Neural cell (in vitro differentiated cells): ENCODE data around the gene AHRR.

Experiments used
- EP300 ChIP-seq: fragments of 450-650 bp; conservative IDR thresholded peaks from 2 replicates; pipeline ENCODE4 v1.6.1; 2014; ENCODE audit warnings: antibody characterized with exemption, mild to moderate bottlenecking, moderate library complexity; ENCODE audit not compliant: poor library complexity, severe bottlenecking
- EZH2 ChIP-seq: fragments of 200-600, 300-800 bp; shearing (Covaris generic), sonication (generic); IDR thresholded peaks from 2 replicates; pipeline ENCODE4 v1.6.1; 2014; ENCODE audit warnings: antibody characterized with exemption, low read length, borderline replicate concordance, mild to moderate bottlenecking; ENCODE audit not compliant: insufficient read depth, poor library complexity, severe bottlenecking
- RAD21 ChIP-seq: fragments of 450-650 bp; conservative IDR thresholded peaks from 2 replicates; pipeline ENCODE4 v1.6.1; 2014; ENCODE audit warnings: antibody characterized with exemption, mild to moderate bottlenecking, moderate library complexity
- TAF1 ChIP-seq: IDR thresholded peaks from 2 replicates; pipeline ENCODE4 v1.6.1; 2012; ENCODE audit warnings: low read depth
- TF ChIP-seq, protein P1 (sequence below): fragments of 450-650 bp; IDR thresholded peaks from 2 replicates; pipeline ENCODE4 v1.5.1; 2014; ENCODE audit warnings: antibody characterized with exemption, mild to moderate bottlenecking, moderate library complexity; ENCODE audit not compliant: poor library complexity, severe bottlenecking

DNA sequence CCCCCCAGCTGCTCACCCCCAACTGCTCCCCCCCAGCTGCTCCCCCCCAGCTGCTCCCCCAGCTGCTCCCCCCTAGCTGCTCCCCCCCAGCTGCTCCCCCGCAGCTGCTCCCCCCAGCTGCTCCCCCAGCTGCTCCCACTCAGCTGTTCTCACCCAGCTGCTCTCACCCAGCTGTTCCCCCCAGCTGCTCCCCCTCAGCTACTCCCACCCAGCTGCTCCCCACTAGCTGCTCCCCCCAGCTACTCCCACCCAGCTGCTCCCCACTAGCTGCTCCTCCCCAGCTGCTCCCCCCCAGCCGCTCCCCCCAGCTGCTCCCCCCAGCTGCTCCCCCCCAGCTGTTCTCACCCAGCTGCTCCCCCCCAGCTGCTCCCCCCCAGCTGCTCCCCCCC, 22.8 kb upstream of the AHRR start:
- TF ChIP-seq, protein P1, sequence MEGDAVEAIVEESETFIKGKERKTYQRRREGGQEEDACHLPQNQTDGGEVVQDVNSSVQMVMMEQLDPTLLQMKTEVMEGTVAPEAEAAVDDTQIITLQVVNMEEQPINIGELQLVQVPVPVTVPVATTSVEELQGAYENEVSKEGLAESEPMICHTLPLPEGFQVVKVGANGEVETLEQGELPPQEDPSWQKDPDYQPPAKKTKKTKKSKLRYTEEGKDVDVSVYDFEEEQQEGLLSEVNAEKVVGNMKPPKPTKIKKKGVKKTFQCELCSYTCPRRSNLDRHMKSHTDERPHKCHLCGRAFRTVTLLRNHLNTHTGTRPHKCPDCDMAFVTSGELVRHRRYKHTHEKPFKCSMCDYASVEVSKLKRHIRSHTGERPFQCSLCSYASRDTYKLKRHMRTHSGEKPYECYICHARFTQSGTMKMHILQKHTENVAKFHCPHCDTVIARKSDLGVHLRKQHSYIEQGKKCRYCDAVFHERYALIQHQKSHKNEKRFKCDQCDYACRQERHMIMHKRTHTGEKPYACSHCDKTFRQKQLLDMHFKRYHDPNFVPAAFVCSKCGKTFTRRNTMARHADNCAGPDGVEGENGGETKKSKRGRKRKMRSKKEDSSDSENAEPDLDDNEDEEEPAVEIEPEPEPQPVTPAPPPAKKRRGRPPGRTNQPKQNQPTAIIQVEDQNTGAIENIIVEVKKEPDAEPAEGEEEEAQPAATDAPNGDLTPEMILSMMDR, result no peak
- TF ChIP-seq EZH2 (no peak), TAF1 (no peak), EP300 (no peak), RAD21 (no peak)
